Uterus (tissue), 4 donors: ENCODE measurements around the gene ATPAF1. TPM values are rescaled to one million over a fixed set of nuclear protein-coding genes. Genes with fewer than 3 reads are reported as not detected.

ENCODE experiments used
- DNase-seq, 2 donors: peaks; one replicate each; pipeline ENCODE4 v3.0.0-alpha.2; 2019 to 2020
- H3K27ac ChIP-seq, 2 donors: fragments of 200-600 bp; sonication (generic); 1 replicate in 1 of 2; 2 replicates in 1 of 2; pipeline ENCODE4 v1.5.1; 2016 to 2018
- H3K27me3 ChIP-seq, 2 donors: fragments of 200-600 bp; sonication (generic); one replicate each; pipeline ENCODE4 v1.5.1; 2018 to 2019; ENCODE audit warnings: control low read depth in 1 of 2
- H3K36me3 ChIP-seq, 2 donors: fragments of 200-600 bp; sonication (generic); one replicate each; pipeline ENCODE4 v1.5.1; 2019; ENCODE audit warnings: control low read depth in 1 of 2
- H3K4me1 ChIP-seq, 2 donors: fragments of 200-600 bp; sonication (generic); one replicate each; pipeline ENCODE4 v1.5.1; 2018 to 2019; ENCODE audit warnings: control low read depth in 1 of 2
- H3K4me3 ChIP-seq, 2 donors: fragments of 200-600 bp; sonication (generic); 1 replicate in 1 of 2; 2 replicates in 1 of 2; pipeline ENCODE4 v1.5.1; 2018 to 2019; ENCODE audit warnings: mild to moderate bottlenecking in 1 of 2
- H3K9me3 ChIP-seq, 2 donors: fragments of 200-600 bp; sonication (generic); one replicate each; pipeline ENCODE4 v1.5.1; 2019; ENCODE audit warnings: control low read depth in 1 of 2
- POLR2A ChIP-seq, 2 donors: fragments of 450-650 bp; IDR thresholded peaks; one replicate each; pipeline ENCODE4 v1.6.1; 2016; ENCODE audit warnings: antibody characterized with exemption in 2 of 2, mild to moderate bottlenecking in 1 of 2, moderate library complexity in 1 of 2
- intact Hi-C: fragments of 100-400 bp; cut with DNase I; formaldehyde crosslinking; loops from one replicate; pipeline ENCODE4 v1.15.1; 2023; ENCODE audit warnings: low total_unique reads
- total RNA-seq, 4 donors: library from RNA; depleted of rRNA in 3 of 4; stranded (reverse); fragments of >200 nt in 3 of 4; gene quantifications; one replicate each; pipeline versions ENCODE4 v1.1.0 to v1.2.4, GENCODE V29; 2014 to 2023
- TF ChIP-seq, protein P1 (sequence below), 4 experiments: fragments of 200-600 bp in 2 of 4; fragments of 450-650 bp in 2 of 4; sonication (generic) in 2 of 4; IDR thresholded peaks; one replicate each; pipeline ENCODE4 v1.5.1; 2016 to 2019; ENCODE audit warnings: antibody characterized with exemption in 4 of 4, mild to moderate bottlenecking in 2 of 4, moderate library complexity in 1 of 4
- donor health status: DM: yes; HTN: yes; CAD: no.

The ATPAF1 gene
- total RNA-seq, 4 donors from 2014 or later: 8.2 to 59.7 (median 40.8) TPM

DNA sequence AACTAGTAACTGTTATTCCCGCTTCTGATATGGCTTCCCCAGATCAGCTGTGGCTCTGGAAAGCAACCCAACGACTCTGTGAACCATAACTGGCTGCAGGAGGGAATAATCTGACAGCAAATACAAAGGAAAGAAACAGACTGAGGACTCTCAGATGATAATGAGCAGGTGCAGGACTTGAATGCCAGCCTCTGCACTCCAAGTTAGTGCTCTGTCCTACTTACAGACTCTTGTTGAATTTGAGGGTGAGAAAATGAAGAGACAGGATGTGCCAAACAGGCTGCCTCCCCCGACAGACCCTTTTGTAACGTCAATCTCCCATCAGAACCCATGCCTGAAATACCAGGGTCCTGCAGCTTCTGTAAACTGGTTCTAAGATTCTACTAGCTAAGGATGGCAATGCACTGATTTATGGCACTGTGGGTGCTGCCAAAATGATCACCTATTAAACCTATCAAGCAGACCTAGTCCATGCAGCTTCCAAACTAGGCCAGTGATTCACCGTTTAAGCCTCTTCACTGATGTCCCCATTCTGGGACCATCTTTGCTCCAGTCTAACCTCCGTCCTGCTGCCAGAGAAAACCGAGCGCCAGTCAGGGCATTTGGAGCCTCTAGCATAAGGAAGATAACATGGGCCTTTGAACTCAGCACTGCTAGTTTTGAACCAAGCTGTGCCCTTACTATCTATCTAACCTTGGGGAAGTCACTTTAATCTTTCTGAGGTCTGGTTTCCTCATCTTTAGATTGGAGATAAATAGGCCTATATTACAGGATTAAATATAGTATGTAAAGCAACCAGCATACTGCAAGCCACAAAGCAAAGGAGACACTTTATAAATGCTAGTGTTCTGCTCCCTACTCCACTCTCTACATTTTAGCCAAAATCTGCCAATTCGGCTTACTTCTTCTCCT is 68.8 kb downstream of the ATPAF1 start:
- intact Hi-C loops: no loop called here
- no peak for TF ChIP-seq POLR2A (IDR thresholded peaks at IDR 0.05)
- TF ChIP-seq, protein P1, sequence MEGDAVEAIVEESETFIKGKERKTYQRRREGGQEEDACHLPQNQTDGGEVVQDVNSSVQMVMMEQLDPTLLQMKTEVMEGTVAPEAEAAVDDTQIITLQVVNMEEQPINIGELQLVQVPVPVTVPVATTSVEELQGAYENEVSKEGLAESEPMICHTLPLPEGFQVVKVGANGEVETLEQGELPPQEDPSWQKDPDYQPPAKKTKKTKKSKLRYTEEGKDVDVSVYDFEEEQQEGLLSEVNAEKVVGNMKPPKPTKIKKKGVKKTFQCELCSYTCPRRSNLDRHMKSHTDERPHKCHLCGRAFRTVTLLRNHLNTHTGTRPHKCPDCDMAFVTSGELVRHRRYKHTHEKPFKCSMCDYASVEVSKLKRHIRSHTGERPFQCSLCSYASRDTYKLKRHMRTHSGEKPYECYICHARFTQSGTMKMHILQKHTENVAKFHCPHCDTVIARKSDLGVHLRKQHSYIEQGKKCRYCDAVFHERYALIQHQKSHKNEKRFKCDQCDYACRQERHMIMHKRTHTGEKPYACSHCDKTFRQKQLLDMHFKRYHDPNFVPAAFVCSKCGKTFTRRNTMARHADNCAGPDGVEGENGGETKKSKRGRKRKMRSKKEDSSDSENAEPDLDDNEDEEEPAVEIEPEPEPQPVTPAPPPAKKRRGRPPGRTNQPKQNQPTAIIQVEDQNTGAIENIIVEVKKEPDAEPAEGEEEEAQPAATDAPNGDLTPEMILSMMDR (IDR thresholded peaks at IDR 0.05): no peak
- Histone ChIP-seq H3K9me3 (no peaks in the 10 kb centered on the region), H3K4me3 (no peak overlapping the region), H3K4me1 (peaks cover 0 to 6% of the 10 kb centered on the region in 2 donors), H3K27me3 (no peaks in the 10 kb centered on the region), H3K36me3 (no peaks in the 10 kb centered on the region), H3K27ac (no peak overlapping the region)
- no peak for DNase-seq

DNA sequence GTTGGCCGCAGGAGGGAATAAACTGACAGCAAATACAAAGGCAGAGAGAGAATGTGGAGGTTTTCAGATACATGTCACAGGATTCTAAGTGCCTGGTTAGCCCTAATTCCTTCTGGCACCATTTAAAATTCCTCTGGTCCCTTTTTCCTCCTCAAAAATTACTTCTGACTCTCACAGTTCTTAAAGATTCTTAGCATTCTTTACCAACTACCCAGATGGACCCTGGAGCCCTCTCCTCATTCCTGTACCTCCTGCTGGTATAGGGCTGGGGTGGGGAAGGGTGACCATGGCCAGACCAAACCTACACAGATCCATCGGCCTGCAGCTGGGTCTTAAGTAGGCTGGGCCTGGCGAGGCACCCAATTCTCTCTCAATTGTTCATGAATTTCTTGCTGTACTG is 71.3 kb downstream of the ATPAF1 start:
- H3K27ac ChIP-seq: no peak overlapping the region
- intact Hi-C loops: no loop called here
- H3K4me3 ChIP-seq: no peak overlapping the region
- no peaks in the 10 kb centered on the region for H3K27me3 ChIP-seq
- TF ChIP-seq, protein P1 (IDR thresholded peaks at IDR 0.05): no peak
- no peak for TF ChIP-seq POLR2A (IDR thresholded peaks at IDR 0.05)
- no peak for DNase-seq
- no peaks in the 10 kb centered on the region for H3K36me3 ChIP-seq
- H3K9me3 ChIP-seq: no peaks in the 10 kb centered on the region
- H3K4me1 ChIP-seq: no peaks in the 10 kb centered on the region

DNA sequence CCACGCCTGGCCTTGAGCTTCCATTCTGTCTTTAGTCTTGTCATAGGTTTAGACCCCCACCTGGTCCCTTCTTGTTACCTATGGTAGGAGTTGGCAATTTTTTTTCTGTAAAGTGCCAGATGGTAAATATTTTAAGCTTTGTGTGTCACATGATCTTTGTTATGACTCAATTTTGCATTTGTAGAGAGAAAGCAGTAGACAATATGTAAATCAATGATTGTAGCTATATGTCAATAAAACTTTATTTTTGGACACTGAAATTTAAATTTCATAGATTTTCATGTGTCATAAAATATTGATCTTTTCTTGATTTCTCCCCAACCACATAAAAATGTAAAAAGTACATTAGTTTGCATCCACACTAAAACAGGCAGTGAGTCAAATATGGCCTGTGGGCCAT is 72.1 kb downstream of the ATPAF1 start:
- Histone ChIP-seq H3K36me3 (no peaks in the 10 kb centered on the region), H3K27me3 (no peaks in the 10 kb centered on the region), H3K4me1 (no peaks in the 10 kb centered on the region), H3K4me3 (no peak overlapping the region), H3K9me3 (no peaks in the 10 kb centered on the region), H3K27ac (no peak overlapping the region)
- TF ChIP-seq, protein P1 (IDR thresholded peaks at IDR 0.05): no peak
- intact Hi-C loops: no loop called here
- no peak for DNase-seq

DNA sequence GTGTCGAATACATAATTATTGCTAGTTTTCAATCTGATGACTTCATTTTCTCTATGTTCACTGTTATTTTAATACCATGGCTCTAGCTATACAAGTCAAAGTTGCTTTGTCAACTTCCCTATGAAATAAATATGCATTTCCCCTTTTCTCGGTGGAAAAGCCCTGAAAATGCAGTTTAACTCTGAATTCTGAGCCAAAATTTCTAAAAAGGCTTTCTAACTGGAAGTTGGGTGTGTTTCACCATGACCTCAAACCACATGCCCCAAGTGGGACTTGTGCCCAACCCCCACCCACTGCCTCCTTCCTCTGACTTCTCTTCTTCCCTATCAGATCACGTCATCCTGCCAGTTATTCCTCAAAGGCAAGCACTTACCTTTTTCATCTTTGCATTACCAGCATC is 73.0 kb downstream of the ATPAF1 start:
- Histone ChIP-seq H3K27ac (no peak overlapping the region), H3K36me3 (no peaks in the 10 kb centered on the region), H3K4me1 (no peaks in the 10 kb centered on the region), H3K4me3 (no peak overlapping the region), H3K27me3 (no peaks in the 10 kb centered on the region), H3K9me3 (no peaks in the 10 kb centered on the region)
- TF ChIP-seq, protein P1 (IDR thresholded peaks at IDR 0.05): no peak
- no peak for TF ChIP-seq POLR2A (IDR thresholded peaks at IDR 0.05)
- intact Hi-C loops: no loop called here
- no peak for DNase-seq

DNA sequence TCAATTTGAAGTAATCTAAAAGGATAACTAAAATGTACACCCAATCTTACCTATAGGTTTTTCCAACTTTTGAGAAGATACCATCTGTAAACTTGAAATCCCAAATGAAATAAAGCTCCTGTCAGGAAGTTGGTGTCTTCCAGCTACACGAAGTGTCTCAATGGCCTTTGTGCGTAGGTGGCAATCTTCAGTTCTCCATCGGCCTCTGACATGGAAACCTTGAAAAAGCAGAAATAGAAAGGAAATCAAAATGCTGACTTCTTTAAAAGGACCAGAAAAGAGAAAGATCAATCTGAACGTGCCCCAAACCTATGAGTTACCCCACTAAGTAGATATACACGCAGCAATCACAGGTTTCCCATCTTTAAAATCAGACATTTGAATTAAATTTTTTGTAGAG is 74.1 kb downstream of the ATPAF1 start:
- no peaks in the 10 kb centered on the region for H3K9me3 ChIP-seq
- intact Hi-C loops: no loop called here
- no peaks in the 10 kb centered on the region for H3K27me3 ChIP-seq
- no peaks in the 10 kb centered on the region for H3K4me1 ChIP-seq
- no peak overlapping the region for H3K27ac ChIP-seq
- H3K4me3 ChIP-seq: no peak overlapping the region
- TF ChIP-seq POLR2A (IDR thresholded peaks at IDR 0.05): no peak
- TF ChIP-seq, protein P1 (IDR thresholded peaks at IDR 0.05): no peak
- no peak for DNase-seq
- H3K36me3 ChIP-seq: no peaks in the 10 kb centered on the region
